NOMO-1 treated with DMSO at 0.1 percent for 48 hours (cell line): ENCODE data around the gene CAPN14.

Experiments used
- DNase-seq: peaks from one replicate; lab custom pipeline; 2025; ENCODE audit not compliant: unreplicated experiment; lab: John Stamatoyannopoulos, UW

The CAPN14 gene

GRCh38 chr2:31227110-31227509 is 9.8 kb upstream of the CAPN14 start:
- no peak for DNase-seq

GRCh38 chr2:31226266-31226665 is 9.0 kb upstream of the CAPN14 start:
- no peak for DNase-seq

DNA sequence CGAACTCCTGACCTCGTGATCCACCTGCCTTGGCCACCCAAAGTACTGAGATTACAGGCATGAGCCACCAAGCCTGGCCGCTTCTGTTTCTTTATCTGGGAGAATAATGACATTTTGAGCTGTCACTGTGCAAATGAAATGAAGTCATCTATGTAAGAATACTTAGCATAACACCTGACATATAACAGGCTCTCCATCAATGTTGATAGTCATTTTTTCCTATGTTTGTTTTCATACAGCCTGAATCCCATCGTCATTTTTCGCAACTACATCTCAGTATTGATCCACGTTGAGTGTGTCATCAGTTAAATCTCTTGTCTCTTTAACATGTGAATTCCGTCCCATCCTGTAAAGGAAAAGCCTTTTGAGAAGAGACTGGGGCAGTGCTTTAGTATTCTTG is 6.4 kb upstream of the CAPN14 start:
- no peak for DNase-seq

DNA sequence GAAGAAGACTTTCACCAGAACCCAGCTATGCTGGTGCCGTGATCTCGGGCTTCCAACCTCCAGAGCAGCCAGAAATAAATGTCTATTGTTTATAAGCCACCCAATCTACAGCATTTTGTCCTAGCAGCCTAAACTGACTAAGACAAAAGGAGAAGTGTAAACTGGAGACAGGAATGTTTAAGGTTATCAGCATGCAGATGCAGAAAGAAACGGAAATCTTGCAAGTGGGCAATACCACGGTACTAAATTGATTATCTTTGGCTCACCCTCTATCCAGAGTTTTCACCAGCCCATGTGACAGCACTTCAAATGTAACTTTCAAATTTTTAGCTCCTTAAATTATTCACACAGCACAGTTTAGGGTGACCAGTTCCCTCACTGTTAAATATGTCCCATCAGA is 5.7 kb upstream of the CAPN14 start:
- DNase-seq = no peak

DNA sequence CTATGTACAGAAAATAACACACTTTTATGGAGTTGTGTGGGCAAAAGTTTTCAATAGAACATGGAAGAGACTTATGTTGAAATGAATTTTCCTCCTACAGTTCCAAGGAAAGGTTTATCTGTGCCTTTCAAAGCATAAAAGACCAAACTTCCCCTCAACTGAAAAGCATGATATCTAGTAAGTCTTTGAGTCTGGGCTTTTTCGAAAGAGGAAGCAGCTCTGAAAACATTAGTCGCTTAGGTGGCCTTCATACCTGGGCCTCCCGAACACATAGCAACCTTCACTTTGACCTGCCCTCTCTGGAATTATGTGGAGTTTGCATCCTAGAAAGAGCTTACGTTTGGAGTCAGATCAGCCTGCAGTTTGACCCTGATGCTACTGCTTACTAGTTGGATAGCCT is 4.8 kb upstream of the CAPN14 start:
- no peak for DNase-seq

DNA sequence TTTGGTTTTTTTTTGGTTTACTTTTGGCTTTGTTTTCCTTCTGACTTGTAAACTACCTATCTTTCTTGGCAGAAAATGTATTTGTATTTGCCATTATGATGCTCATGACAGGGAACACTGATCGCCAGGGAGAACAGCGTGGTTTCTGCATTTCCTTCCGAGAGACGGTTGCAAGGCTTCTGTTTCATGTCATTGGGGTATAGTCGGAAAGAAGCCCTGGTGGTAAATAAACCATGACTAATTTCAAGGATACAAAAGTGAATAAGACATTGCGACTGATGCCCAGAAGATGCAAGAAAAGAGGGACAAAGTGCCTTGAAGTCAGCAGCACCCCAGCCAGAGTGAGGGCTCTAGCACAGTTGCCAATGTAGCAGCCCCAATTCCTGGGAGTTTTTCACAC is 4.2 kb upstream of the CAPN14 start:
- no peak for DNase-seq

GRCh38 chr2:31219131-31219969 is 2.0 kb upstream of the CAPN14 start:
- peak; percentile 85 for DNase-seq

- DNase-seq = no peak
Observed at GRCh38 chr2:31216734-31217133, 581 bp downstream of the CAPN14 start.

DNA sequence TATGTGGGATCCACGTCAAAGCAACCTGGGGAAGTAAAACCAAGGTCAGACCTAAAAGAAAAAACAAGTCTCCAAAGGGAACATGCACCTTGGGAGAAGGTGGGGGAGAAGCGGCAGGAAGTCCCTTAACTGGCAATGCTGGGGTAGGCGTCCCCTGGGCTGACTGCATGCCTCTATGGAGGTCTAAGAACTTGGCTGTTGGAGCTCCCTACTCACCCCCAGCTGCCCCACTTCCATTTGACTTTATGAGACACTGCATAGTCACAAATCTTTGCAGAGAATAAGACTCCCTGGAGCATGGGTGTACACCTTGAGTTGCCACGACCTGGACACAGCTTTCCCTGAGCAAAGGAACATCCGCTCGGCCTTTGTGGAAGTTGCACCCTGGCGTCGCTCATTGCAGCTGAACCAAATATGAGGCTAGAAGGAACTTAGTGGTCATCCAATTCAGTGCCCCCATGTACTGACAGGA is 2.8 kb downstream of the CAPN14 start:
- DNase-seq = no peak

- DNase-seq = no peak
Observed at GRCh38 chr2:31213601-31214443, 3.5 kb downstream of the CAPN14 start.

DNA sequence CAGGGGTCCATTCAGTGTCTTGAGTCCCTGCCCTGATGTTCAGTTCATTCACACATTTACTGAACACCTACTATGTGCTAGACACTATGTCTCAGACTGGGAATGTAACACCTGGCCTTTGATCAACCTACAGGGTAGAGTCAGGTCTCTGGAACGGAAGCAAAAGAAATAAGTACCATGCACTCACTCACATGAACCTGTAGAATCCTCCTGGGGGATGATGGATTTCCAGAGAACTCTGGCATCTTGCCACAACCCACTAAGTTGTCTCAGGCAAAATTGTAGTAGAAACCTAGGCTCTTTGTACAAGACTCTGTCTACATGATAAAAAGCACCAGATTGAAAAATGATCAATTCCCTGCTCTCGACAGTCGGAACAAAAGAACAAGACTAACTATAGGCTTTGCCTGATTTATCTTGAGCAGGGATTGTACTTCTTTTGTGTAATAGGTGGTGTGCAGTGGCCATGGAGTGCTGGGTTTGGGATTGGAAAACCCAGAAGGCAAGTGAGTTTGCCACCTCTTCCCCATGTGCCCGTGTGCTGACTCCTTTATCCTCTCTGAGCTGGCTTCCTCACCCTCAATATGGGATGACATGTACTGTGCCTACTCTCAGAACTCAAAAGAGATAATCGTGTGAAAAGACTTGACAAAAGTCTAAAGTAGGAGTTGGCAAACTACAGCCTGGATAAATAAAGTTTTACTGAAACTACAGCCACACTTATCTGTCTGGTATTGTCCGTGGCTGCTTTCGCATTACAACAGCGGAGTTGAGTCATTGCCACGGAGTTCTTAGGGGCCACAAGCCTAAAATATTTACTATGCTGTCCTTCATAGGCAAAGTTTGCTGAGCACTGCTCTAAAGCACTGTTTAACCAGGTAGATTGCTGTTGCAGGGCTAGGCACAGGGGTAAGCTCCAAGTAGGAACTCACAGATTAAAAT is 4.4 kb downstream of the CAPN14 start:
- DNase-seq = no peak

- no peak for DNase-seq
Observed at GRCh38 chr2:31208240-31208639, 9.1 kb downstream of the CAPN14 start.

DNA sequence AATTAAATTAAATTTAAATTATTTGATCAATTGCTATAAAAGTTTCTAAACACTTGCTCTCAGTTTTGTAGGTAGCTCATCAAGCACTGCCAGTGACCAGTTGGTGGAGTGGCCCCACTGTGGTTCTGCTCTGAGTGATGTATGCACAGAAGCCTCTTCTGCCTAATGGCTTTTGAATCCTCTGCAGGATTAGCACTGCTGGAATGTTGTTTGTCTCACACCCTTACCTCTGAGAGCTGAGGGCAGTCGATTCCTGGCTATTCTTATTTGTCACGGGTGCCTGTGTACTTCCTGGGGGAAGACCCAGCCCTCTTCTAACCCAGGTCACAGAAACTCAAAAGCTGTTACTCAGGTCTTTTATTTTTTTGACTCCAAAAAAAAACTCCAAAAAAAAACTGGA is 9.5 kb downstream of the CAPN14 start:
- DNase-seq = no peak

- no peak for DNase-seq
Observed at GRCh38 chr2:31205613-31206012, 11.7 kb downstream of the CAPN14 start.

GRCh38 chr2:31205186-31205585 is 12.1 kb downstream of the CAPN14 start:
- no peak for DNase-seq

DNA sequence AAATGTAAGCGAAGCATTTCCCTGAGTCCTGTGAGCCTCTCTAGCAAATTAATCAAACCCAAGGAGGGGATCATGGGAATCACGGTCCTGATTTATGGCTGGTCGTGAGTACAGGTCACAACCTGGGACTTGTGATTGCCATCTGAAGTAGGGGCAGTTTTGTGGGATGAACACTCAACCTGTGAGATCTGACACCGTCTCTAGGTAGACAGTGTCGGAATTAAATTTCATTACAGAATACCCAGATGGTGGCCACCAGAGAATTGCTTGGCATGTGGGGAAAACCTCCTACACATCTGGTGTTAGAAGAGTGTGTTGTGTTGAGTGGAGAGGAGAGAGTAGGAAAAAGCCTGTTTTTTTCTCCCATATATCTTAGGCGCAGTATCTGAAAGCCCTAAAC is 12.5 kb downstream of the CAPN14 start:
- no peak for DNase-seq

DNA sequence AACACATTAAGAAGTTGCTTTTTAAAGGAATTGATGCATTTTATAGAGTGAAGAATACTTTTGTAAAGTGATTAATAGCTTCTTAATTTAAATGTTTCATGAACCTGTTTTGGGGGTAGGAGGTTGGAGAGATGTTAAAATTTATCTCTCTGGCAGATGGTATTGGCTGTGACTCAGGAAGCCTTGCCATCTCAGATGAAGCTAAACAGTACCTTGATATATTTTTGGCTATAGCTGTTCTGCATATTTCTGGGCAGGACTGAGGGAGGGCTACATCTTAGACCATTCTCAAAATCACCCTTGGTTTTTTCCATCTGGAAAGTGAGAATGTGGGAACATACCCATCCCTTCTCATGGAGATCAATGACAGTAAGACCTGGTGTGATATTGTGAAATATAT is 13.4 kb downstream of the CAPN14 start:
- no peak for DNase-seq

GRCh38 chr2:31202833-31203232 is 14.5 kb downstream of the CAPN14 start:
- DNase-seq = no peak

GRCh38 chr2:31202041-31202440 is 15.3 kb downstream of the CAPN14 start:
- no peak for DNase-seq

DNA sequence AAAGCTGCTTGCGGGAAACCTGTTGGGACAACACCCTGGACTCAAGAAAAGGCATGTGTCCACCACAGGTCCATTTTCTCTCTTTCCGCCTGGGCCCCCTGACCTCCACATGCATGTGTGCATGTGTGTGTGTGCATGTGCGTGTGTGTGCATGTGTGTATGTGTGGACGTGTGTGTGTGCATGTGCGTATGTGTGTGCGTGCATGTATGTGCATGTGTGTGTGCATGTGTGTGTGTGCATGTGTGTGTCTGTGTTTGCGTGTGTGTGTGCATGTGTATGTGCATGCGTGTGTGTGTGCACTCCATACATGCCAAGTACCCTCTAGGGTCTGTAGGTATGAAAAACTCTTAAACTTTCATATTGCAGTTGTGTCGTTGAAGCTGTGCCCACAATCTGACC is 16.3 kb downstream of the CAPN14 start:
- DNase-seq = no peak

DNA sequence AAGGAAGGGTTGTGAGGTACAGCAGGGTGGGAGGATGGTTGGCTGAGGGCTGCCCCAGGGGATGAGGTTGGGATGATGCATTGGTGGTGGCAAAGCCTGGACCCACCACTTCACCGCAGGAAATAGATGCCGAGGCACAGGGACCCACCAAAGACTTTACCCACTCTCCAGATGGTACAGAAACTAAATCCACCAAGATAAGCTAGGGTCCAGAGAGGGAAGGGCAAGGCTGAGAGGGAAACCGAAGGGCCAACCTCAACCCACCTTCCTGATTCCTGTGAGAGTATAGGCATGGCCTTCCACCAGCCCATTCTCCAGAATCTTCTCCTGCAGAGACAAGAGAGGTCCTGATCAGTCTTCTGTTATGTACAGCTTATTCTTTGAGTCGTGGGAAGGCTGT is 18.1 kb downstream of the CAPN14 start:
- no peak for DNase-seq
